Stimulated activated naive B cell treated with anti-CD40 and anti-IgM and Interleukin-4, amounts not matched to agents 10 μg/mL and 1 μg/mL and 100 μg/mL, for 72 hours (primary cell): ENCODE data around the gene CNGA3.

ENCODE experiments used
- ATAC-seq, 2 donors: fragments of 150-1000 bp; cut with Tn5 transposase; replicated peaks; 2 replicates each; pipeline ENCODE4 v1.10.0; 2021; ENCODE audit warnings: moderate library complexity in 1 of 2
- DNase-seq: peaks from one replicate; pipeline ENCODE4 v3.0.0; 2021
- H3K27ac Mint-ChIP-seq: one replicate; pipeline ENCODE4 v1.8.0; 2022; ENCODE audit warnings: mild to moderate bottlenecking, mixed read lengths
- H3K27me3 Mint-ChIP-seq, 2 donors: one replicate each; pipeline ENCODE4 v1.8.0; 2022; ENCODE audit warnings: mixed read lengths in 2 of 2
- H3K36me3 Mint-ChIP-seq, 2 donors: one replicate each; pipeline ENCODE4 v1.8.0; 2022; ENCODE audit warnings: mixed read lengths in 2 of 2, mild to moderate bottlenecking in 1 of 2
- H3K4me1 Mint-ChIP-seq, 2 donors: one replicate each; pipeline ENCODE4 v1.8.0; 2022; ENCODE audit warnings: mixed read lengths in 2 of 2, mild to moderate bottlenecking in 1 of 2
- H3K4me3 Mint-ChIP-seq, 2 donors: one replicate each; pipeline ENCODE4 v1.8.0; 2022; ENCODE audit warnings: mild to moderate bottlenecking in 2 of 2, mixed read lengths in 2 of 2, moderate library complexity in 1 of 2
- H3K9me3 Mint-ChIP-seq, 2 donors: one replicate each; pipeline ENCODE4 v1.8.0; 2022; ENCODE audit warnings: mixed read lengths in 2 of 2, mild to moderate bottlenecking in 1 of 2

Gene CNGA3

DNA sequence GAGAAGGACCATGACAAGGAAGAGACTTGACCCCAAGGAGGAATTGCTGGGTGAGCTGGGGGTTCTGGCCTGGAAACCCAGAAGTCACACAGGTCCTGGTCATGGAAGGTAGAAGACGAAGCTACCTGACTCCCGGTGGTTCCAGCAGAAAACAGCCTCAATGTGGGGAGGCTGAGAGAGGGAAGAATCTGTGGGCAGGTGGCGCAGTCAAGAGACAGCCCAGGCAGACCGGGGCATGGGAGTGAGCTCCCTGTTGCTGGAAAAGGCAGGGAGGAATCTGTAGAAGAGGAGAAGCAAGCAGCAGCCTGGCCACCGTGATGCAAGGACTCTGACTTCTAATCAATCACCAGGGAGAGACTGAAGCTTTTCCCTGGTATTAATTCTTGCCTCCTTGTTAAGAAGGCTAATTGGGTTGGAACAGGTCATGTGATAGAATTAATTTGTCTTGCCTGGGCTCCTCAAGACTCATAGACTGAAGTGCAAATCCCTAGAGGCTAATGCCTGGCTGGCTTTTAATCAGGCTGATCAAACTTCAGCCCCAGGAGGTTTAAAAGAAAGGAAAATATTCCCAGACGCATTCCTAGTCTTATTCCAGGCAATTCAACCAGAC, 30.1 kb downstream of the CNGA3 start:
- H3K4me3 Mint-ChIP-seq: no peak overlapping the region
- H3K36me3 Mint-ChIP-seq: no peaks in the 10 kb centered on the region
- no peak overlapping the region for H3K27ac Mint-ChIP-seq
- no peaks in the 10 kb centered on the region for H3K4me1 Mint-ChIP-seq
- H3K9me3 Mint-ChIP-seq: no peaks in the 10 kb centered on the region
- ATAC-seq (no peak), DNase-seq (no peak)
- H3K27me3 Mint-ChIP-seq: peaks cover 50 to 59% of the 10 kb centered on the region in 2 donors

DNA sequence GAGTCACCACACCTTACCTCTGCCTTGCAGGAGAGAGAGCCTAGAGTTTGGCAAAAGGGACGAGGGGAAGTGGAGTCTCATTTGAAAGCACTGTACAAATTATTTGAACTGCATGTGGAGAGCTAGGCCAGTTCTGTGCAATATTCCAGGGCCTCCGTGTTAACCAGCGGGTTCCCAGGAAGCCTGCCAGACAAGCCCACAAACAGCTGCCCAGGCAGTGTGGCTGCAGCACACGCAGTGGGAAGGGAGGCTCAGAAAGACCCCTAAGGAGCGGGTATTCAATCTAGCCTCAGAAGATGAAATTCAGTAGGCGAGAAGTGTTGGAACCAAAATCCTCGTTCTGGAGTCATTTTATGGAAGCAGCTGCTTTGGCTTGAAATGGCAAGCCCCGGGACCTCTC, 30.7 kb downstream of the CNGA3 start:
- Mint-ChIP-seq H3K4me3 (no peak overlapping the region), H3K27ac (no peak overlapping the region), H3K4me1 (no peaks in the 10 kb centered on the region), H3K27me3 (peaks cover 56 to 60% of the 10 kb centered on the region in 2 donors), H3K36me3 (no peaks in the 10 kb centered on the region), H3K9me3 (no peaks in the 10 kb centered on the region)
- DNase-seq (no peak), ATAC-seq (no peak)

DNA sequence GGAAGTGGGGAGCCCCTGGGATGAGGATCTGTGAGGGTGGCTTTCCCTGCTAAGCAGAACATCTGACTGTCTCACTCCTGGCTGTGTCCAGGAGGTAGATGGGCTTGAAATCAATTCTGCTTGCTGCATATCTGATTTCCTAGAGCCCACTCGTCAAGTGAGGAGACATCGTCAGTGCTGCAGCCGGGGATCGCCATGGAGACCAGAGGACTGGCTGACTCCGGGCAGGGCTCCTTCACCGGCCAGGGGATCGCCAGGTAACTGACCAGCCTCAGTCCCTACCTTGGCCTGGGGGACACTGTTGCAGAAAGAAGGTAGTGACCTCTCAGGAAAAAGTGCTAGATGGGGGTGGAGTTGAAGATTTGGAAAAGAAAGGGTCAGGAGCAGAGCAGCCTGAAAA, 31.3 kb downstream of the CNGA3 start:
- Mint-ChIP-seq H3K27ac (no peak overlapping the region), H3K9me3 (no peaks in the 10 kb centered on the region), H3K4me1 (no peaks in the 10 kb centered on the region), H3K27me3 (peaks cover 56 to 62% of the 10 kb centered on the region in 2 donors), H3K4me3 (no peak overlapping the region), H3K36me3 (no peaks in the 10 kb centered on the region)
- no peak for DNase-seq
- ATAC-seq: no peak

DNA sequence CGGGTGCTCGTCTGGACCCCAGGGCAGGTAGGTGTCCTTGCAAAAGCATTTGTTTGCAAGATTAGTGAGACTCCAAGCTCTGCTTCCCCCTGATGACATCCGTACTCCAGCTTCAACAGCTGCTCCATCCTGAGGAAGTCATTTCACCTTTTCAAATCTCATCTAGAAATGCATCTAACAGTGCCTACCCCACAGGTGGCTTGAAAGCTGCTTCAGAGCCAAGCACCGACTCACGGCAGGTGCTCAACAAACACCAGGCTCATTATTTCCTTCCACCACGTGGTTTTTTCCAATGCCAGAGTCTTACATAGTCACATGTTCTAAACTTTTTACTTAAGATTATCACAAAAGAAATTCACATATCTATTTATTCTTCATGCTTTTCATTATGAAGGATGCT, 31.9 kb downstream of the CNGA3 start:
- DNase-seq (no peak), ATAC-seq (no peak)
- no peaks in the 10 kb centered on the region for H3K9me3 Mint-ChIP-seq
- H3K27me3 Mint-ChIP-seq: peaks cover 50 to 56% of the 10 kb centered on the region in 2 donors
- no peak overlapping the region for H3K27ac Mint-ChIP-seq
- H3K36me3 Mint-ChIP-seq: no peaks in the 10 kb centered on the region
- no peaks in the 10 kb centered on the region for H3K4me1 Mint-ChIP-seq
- H3K4me3 Mint-ChIP-seq: no peak overlapping the region

DNA sequence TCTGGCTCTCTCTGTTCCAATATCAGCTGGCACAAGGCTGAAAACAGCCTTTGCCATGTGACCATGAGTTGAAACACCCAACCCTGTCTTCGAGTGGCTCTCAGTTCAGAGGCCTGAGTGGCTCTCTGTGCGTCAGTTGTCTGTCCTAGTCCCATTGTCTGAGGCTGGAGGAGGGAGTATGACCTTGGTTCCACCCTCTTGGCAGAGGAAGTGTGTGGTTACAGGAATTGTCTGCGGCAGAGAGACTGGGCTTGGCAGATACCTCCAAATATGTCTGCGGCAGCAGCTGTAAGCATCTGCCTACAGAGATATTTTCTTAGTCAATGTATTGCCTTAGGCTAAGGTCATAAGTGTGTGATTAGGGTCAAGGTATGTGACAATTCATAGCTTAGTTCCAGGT, 32.6 kb downstream of the CNGA3 start:
- no peak for DNase-seq
- Mint-ChIP-seq H3K36me3 (no peaks in the 10 kb centered on the region), H3K27me3 (peaks cover 55 to 62% of the 10 kb centered on the region in 2 donors), H3K4me3 (no peak overlapping the region), H3K4me1 (no peaks in the 10 kb centered on the region), H3K9me3 (no peaks in the 10 kb centered on the region), H3K27ac (no peak overlapping the region)
- no peak for ATAC-seq

DNA sequence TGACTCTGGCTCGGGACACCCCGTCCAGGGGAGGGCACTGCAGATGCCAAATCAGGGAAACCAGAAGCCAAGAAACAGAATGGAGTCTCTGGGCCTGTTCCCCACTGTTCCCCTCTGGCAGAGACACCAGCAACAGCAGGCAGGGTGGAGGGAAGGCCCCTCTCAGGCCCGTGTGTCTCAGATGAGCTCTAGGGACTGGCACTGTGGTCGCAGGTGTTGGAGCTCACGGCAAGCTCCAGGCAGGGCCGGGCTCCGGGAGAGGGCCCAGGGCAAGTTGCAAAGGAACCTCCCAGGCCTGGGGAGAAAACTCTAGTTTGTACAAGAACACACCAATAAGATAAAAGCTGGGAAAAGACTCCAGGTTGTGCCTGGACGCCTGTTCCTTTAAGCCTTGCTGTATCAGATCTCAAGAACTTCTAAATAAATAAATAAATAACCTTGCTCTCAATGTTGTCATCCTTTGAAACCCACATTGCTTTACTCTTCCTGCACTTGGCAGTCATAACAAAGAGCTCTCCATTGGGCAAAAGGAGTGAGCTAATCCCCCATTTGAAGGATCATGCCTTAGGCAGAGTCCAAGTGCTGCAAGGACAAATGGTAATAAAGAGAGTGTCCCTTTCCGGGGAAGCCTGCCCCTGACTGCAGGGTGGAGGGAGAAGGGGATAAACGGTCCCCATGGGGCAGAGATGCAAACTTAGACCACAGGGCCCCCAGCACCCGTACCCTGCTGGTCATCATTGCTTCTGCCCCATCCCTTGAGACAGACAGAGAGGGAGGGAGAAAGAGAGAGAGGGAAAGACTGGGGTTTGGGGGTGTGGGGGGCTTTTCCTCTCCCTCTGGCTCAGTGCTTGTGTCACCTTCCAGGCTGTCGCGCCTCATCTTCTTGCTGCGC, 33.3 kb downstream of the CNGA3 start:
- no peak overlapping the region for H3K4me3 Mint-ChIP-seq
- peaks cover 50 to 57% of the 10 kb centered on the region in 2 donors for H3K27me3 Mint-ChIP-seq
- no peaks in the 10 kb centered on the region for H3K36me3 Mint-ChIP-seq
- DNase-seq (no peak), ATAC-seq (no peak)
- no peaks in the 10 kb centered on the region for H3K4me1 Mint-ChIP-seq
- H3K9me3 Mint-ChIP-seq: no peaks in the 10 kb centered on the region
- H3K27ac Mint-ChIP-seq: no peak overlapping the region

DNA sequence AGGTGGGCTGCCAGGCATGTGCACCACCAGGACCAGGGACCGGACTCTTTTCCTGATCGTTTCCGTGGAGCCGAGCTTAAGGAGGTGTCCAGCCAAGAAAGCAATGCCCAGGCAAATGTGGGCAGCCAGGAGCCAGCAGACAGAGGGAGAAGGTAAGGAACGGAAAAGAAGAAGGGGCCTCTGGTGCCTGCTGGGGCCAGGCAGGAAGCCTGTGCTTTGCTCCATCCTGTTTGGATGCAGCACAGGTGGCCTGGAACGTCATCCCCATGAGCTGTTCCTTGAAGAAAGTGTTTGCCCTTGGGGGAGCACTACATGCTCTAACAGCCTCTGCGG, 33.9 kb downstream of the CNGA3 start:
- Mint-ChIP-seq H3K27ac (no peak overlapping the region), H3K4me1 (peaks cover 2 to 5% of the 10 kb centered on the region in 2 donors), H3K9me3 (no peaks in the 10 kb centered on the region), H3K4me3 (no peak overlapping the region), H3K27me3 (peaks cover 52 to 59% of the 10 kb centered on the region in 2 donors), H3K36me3 (no peaks in the 10 kb centered on the region)
- DNase-seq: no peak
- ATAC-seq: no peak

DNA sequence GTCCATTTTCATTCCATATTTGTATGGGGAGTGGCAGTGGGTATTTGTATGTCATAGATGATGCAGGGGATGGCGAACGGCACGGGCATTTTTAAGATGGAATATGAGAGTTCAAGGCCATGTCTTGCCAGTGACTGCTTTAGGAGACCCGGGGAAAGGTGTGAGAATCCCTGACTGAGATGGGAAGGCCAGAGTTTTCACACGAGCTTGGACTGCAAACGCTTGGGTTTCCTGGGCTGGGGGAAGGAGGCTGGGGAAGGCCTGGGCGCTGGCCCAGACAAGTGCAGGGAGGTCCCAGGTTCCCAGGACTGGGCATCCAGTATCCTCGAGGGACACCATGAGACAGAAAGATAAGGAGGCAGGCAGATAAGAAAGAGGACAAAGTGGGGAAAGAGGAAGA, 35.2 kb downstream of the CNGA3 start:
- Mint-ChIP-seq H3K4me1 (peaks cover 2 to 5% of the 10 kb centered on the region in 2 donors), H3K27me3 (peaks cover 48 to 49% of the 10 kb centered on the region in 2 donors), H3K9me3 (no peaks in the 10 kb centered on the region), H3K4me3 (no peak overlapping the region), H3K27ac (no peak overlapping the region), H3K36me3 (no peaks in the 10 kb centered on the region)
- ATAC-seq: no peak
- DNase-seq: no peak

DNA sequence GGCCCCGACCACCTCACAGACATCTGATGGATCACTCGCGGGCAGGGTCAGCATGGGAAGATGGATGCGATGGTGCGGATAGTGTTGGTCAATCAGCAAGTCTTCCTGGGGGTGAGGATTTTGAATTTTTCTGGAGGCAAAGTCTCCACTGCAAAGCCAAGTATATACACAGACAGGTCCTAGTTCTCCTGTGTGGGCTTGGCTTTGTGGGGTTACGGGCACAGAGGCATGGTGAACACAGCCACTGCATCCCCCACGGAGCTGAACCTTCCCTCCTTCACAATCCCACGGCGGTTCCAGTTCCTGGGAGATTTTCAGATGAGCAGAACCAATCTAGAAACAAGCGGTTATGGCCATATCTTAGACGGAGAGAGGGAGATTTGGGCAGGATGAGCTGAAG, 35.8 kb downstream of the CNGA3 start:
- DNase-seq (no peak), ATAC-seq (no peak)
- Mint-ChIP-seq H3K36me3 (no peaks in the 10 kb centered on the region), H3K4me1 (peaks cover 2 to 5% of the 10 kb centered on the region in 2 donors), H3K9me3 (no peaks in the 10 kb centered on the region), H3K4me3 (no peak overlapping the region), H3K27me3 (peaks cover 43 to 44% of the 10 kb centered on the region in 2 donors), H3K27ac (no peak overlapping the region)

DNA sequence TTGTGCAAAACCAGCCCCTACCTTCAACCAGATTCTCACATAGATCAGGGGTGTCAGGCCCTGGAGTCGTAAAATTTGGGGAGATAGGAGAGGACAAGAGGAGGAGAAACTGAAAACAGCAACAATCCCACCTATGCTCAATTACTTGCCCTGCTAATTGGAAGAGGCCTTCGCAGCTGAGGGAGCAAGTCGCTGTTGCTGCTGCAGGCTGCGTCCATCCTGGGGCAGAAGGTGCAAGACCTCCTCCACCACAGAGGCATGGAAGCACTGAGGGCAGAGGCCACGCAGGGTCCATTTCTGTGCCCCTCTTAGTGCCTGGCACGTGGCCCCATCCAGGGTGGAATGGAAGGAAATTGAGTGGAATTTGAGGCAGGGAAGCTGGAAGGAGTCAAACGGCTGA, 36.5 kb downstream of the CNGA3 start:
- Mint-ChIP-seq H3K4me1 (peaks cover 2 to 5% of the 10 kb centered on the region in 2 donors), H3K4me3 (no peak overlapping the region), H3K9me3 (no peaks in the 10 kb centered on the region), H3K27ac (no peak overlapping the region), H3K36me3 (no peaks in the 10 kb centered on the region), H3K27me3 (peaks cover 37 to 41% of the 10 kb centered on the region in 2 donors)
- ATAC-seq: no peak
- DNase-seq: no peak

DNA sequence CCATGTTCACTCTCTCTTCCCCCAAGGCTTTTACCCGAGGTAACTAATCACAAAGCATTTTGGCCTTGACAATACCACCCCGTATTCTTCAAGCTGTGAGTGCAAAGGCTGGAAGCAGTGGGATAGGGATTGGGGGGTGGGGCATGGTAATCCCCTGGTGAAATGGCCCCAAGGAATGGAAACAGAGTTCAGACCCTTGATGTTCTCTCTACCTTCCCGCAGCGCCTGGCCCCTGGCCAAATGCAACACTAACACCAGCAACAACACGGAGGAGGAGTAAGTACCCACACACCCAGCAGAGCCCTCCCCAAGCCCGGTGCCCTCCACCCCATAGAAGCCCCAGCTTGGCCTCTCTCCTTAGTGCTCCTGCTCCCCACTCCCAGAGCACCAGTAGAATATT, 36.9 kb downstream of the CNGA3 start:
- DNase-seq: no peak
- no peak for ATAC-seq
- Mint-ChIP-seq H3K4me3 (no peak overlapping the region), H3K36me3 (no peaks in the 10 kb centered on the region), H3K9me3 (no peaks in the 10 kb centered on the region), H3K27me3 (peaks cover 32 to 43% of the 10 kb centered on the region in 2 donors), H3K4me1 (peaks cover 2 to 5% of the 10 kb centered on the region in 2 donors), H3K27ac (no peak overlapping the region)

DNA sequence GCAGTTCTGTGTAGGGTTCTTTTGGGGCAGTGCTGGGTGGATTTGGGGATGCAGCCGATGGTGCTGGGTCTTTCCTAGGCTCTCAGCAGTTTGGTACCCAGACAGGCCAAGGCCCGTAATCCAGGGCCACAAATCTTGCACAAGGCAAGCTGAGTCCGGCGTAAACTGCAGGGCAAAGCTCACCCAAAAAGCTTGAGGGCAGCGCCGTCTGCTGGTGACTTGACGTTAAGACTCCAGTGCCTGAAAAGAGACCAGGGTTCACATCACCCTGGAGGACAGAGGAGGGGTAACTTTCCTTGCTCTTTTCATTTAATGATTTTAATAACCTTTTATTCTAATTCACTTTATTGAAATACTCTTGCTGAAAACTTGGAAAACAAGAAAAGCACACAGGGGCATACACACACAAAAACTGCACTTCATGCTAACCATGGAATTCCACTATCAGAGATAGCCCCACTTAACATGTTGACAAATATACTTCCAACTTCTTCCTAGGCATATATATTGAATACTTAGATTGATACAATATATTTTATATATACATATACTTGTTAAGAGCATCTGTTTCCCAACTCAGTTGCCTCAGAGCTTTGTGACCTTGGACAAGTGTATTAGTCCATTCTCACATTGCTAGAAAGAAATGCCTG, 38.9 kb downstream of the CNGA3 start:
- H3K4me3 Mint-ChIP-seq: no peak overlapping the region
- peak; percentile 93 to 97 for ATAC-seq
- H3K4me1 Mint-ChIP-seq: peaks cover 2 to 5% of the 10 kb centered on the region in 2 donors
- peak; percentile 68 for DNase-seq
- H3K27me3 Mint-ChIP-seq: peaks cover 31% of the 10 kb centered on the region in 2 donors
- H3K9me3 Mint-ChIP-seq: no peaks in the 10 kb centered on the region
- no peak overlapping the region for H3K27ac Mint-ChIP-seq
- no peaks in the 10 kb centered on the region for H3K36me3 Mint-ChIP-seq

DNA sequence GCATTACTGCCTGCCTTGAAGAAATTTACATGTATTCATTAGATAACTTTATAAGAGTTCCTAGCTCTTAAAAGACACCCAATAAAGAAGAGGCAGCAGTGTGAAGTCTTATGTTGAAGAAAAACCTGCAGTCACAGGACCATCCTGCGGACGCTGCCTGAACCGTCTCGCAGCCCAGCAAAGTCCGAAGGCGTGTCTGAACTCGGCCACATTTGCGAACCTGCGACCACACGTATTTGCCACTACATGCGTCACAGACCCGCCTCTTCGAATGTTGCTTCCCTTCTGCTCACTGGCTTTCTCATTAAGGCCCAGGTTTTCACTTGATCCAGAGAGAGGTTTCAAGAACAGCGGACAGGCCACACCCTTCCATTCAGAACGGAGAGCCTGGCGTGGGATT, 41.2 kb downstream of the CNGA3 start:
- no peak overlapping the region for H3K27ac Mint-ChIP-seq
- peaks cover 2 to 5% of the 10 kb centered on the region in 2 donors for H3K4me1 Mint-ChIP-seq
- DNase-seq (no peak), ATAC-seq (no peak)
- no peaks in the 10 kb centered on the region for H3K9me3 Mint-ChIP-seq
- H3K4me3 Mint-ChIP-seq: no peak overlapping the region
- H3K36me3 Mint-ChIP-seq: no peaks in the 10 kb centered on the region
- peaks cover 13 to 14% of the 10 kb centered on the region in 2 donors for H3K27me3 Mint-ChIP-seq

DNA sequence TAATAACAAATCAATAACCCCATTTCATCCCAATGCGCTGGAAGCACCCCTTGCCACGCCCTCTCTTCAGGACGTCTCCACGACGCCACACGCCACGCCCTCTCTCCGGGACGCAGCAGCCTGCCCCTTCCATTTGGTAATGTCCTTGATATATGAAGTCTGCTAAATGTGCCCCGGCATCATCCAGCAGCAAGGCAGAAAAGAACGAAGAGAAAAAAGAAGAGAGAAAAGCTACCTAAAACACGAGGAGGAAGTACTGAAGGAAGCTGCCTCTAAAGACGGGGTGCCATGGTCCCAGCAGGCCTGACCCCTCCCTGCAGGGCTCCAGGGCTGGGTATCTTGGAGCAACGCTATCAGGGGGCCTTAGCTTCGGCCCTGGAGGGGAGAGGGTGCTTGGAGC, 41.8 kb downstream of the CNGA3 start:
- Mint-ChIP-seq H3K4me3 (no peak overlapping the region), H3K9me3 (no peaks in the 10 kb centered on the region), H3K27ac (no peak overlapping the region), H3K4me1 (peaks cover 2 to 5% of the 10 kb centered on the region in 2 donors), H3K27me3 (peaks cover 13 to 14% of the 10 kb centered on the region in 2 donors), H3K36me3 (no peaks in the 10 kb centered on the region)
- DNase-seq: no peak
- ATAC-seq: no peak
